Astrocyte (in vitro differentiated cells and primary cell): ENCODE data around the gene PTGFR. TPM values are rescaled to one million over a fixed set of nuclear protein-coding genes. Genes with fewer than 3 reads are reported as not detected.

Experiments used
- DNase-seq: peaks from one replicate; pipeline ENCODE4 v3.0.0-alpha.2; 2010; ENCODE audit warnings: low read depth
- FAIRE-seq: peaks from 2 replicates; lab custom pipeline; 2011; peaks lifted over from hg19 to GRCh38; lab: Jason Lieb, UNC
- H2AFZ ChIP-seq: 2 replicates; pipeline ENCODE4 v1.6.0; 2012; ENCODE audit warnings: low read depth, low read length, inconsistent platforms
- H3K27ac ChIP-seq: 2 replicates; pipeline ENCODE4 v1.5.1; 2011; ENCODE audit warnings: low read depth, low read length, inconsistent platforms
- H3K27me3 ChIP-seq: 2 replicates; pipeline ENCODE4 v1.6.0; 2011; ENCODE audit warnings: low read length, inconsistent platforms; ENCODE audit not compliant: insufficient read depth
- H3K36me3 ChIP-seq: 2 replicates; pipeline ENCODE4 v1.5.1; 2011; ENCODE audit warnings: low read length, inconsistent platforms; ENCODE audit not compliant: insufficient read depth
- H3K4me1 ChIP-seq: 2 replicates; pipeline ENCODE4 v1.5.1; 2011; ENCODE audit warnings: low read length, inconsistent platforms; ENCODE audit not compliant: insufficient read depth
- H3K4me2 ChIP-seq: 2 replicates; pipeline ENCODE4 v1.6.0; 2012; ENCODE audit warnings: low read length, inconsistent platforms
- H3K4me3 ChIP-seq: 2 replicates; pipeline ENCODE4 v1.5.1; 2011; ENCODE audit warnings: low read depth, mild to moderate bottlenecking, low read length, inconsistent platforms; ENCODE audit not compliant: insufficient read depth
- H3K79me2 ChIP-seq: 2 replicates; pipeline ENCODE4 v1.6.0; 2012; ENCODE audit warnings: mild to moderate bottlenecking, low read length, inconsistent platforms; ENCODE audit not compliant: insufficient read depth
- H3K9ac ChIP-seq: 2 replicates; pipeline ENCODE4 v1.6.0; 2012; ENCODE audit warnings: mild to moderate bottlenecking, low read length, inconsistent platforms
- H3K9me3 ChIP-seq: 2 replicates; pipeline ENCODE4 v1.5.1; 2012; ENCODE audit warnings: low read depth, mild to moderate bottlenecking, low read length, inconsistent platforms; ENCODE audit not compliant: insufficient read depth
- H4K20me1 ChIP-seq: 2 replicates; pipeline ENCODE4 v1.6.0; 2012; ENCODE audit warnings: low read length, inconsistent platforms; ENCODE audit not compliant: insufficient read depth
- H3K27ac Mint-ChIP-seq: one replicate; pipeline ENCODE4 v1.8.0; 2021; ENCODE audit warnings: mild to moderate bottlenecking, mixed read lengths; ENCODE audit not compliant: unreplicated experiment
- H3K27me3 Mint-ChIP-seq: one replicate; pipeline ENCODE4 v1.8.0; 2021; ENCODE audit warnings: low read depth, mixed read lengths; ENCODE audit not compliant: unreplicated experiment
- H3K36me3 Mint-ChIP-seq: one replicate; pipeline ENCODE4 v1.8.0; 2021; ENCODE audit warnings: low read depth, mixed read lengths; ENCODE audit not compliant: unreplicated experiment
- H3K4me1 Mint-ChIP-seq: one replicate; pipeline ENCODE4 v1.8.0; 2021; ENCODE audit warnings: low read depth, mixed read lengths; ENCODE audit not compliant: unreplicated experiment
- H3K4me3 Mint-ChIP-seq: one replicate; pipeline ENCODE4 v1.8.0; 2021; ENCODE audit warnings: mild to moderate bottlenecking, moderate library complexity, mixed read lengths; ENCODE audit not compliant: unreplicated experiment
- H3K9me3 Mint-ChIP-seq: one replicate; pipeline ENCODE4 v1.8.0; 2021; ENCODE audit warnings: mild to moderate bottlenecking, mixed read lengths; ENCODE audit not compliant: unreplicated experiment
- CTCF ChIP-seq: IDR thresholded peaks from 2 replicates; pipeline ENCODE4 v1.5.1; 2011; ENCODE audit warnings: low read depth, mild to moderate bottlenecking, inconsistent platforms, low read length, moderate library complexity; ENCODE audit not compliant: insufficient read depth
- EZH2 ChIP-seq: IDR thresholded peaks from 2 replicates; pipeline ENCODE4 v1.6.1; 2012; ENCODE audit warnings: mild to moderate bottlenecking, low read length, inconsistent platforms; ENCODE audit not compliant: insufficient read depth
- total RNA-seq: library from RNA; stranded (reverse); gene quantifications from 2 replicates; pipeline ENCODE4 v1.2.1, GENCODE V29; 2021

The PTGFR gene
- total RNA-seq, 1 donor from 2014 or later = 0.36 TPM

GRCh38 chr1:78527706-78528105, 36.9 kb downstream of the PTGFR start:
- FAIRE-seq = no peak
- Mint-ChIP-seq H3K27me3 (no peaks in the 10 kb centered on the region), H3K27ac (no peak overlapping the region), H3K4me3 (no peak overlapping the region), H3K4me1 (no peaks in the 10 kb centered on the region), H3K36me3 (no peaks in the 10 kb centered on the region), H3K9me3 (no peaks in the 10 kb centered on the region)
- DNase-seq = no peak
- Histone ChIP-seq H2AFZ (no peak overlapping the region), H3K27ac (no peak overlapping the region), H4K20me1 (no peaks in the 10 kb centered on the region), H3K36me3 (no peaks in the 10 kb centered on the region), H3K79me2 (no peaks in the 10 kb centered on the region), H3K4me1 (no peaks in the 10 kb centered on the region), H3K4me2 (no peak overlapping the region), H3K27me3 (no peaks in the 10 kb centered on the region), H3K9me3 (no peaks in the 10 kb centered on the region), H3K9ac (no peak overlapping the region), H3K4me3 (no peak overlapping the region)
- no peak for TF ChIP-seq EZH2
- no peak for TF ChIP-seq CTCF

GRCh38 chr1:78533527-78533926, 42.8 kb downstream of the PTGFR start:
- no peak overlapping the region for H3K4me3 Mint-ChIP-seq
- FAIRE-seq (no peak), DNase-seq (no peak)
- no peak for TF ChIP-seq EZH2
- TF ChIP-seq CTCF = no peak
- Histone ChIP-seq H4K20me1 (no peaks in the 10 kb centered on the region), H3K9ac (no peak overlapping the region), H3K4me2 (no peak overlapping the region), H3K9me3 (no peaks in the 10 kb centered on the region), H3K36me3 (no peaks in the 10 kb centered on the region), H3K79me2 (no peaks in the 10 kb centered on the region), H3K4me3 (no peak overlapping the region), H3K27me3 (no peaks in the 10 kb centered on the region), H3K4me1 (no peaks in the 10 kb centered on the region), H2AFZ (no peak overlapping the region), H3K27ac (no peak overlapping the region)
- peaks cover 4% of the 10 kb centered on the region for H3K4me1 Mint-ChIP-seq
- H3K36me3 Mint-ChIP-seq = no peaks in the 10 kb centered on the region
- H3K9me3 Mint-ChIP-seq = no peaks in the 10 kb centered on the region
- H3K27me3 Mint-ChIP-seq = no peaks in the 10 kb centered on the region
- no peak overlapping the region for H3K27ac Mint-ChIP-seq

- H3K27ac Mint-ChIP-seq = no peak overlapping the region
- no peak overlapping the region for H3K27ac ChIP-seq
- H3K4me2 ChIP-seq = no peak overlapping the region
- no peaks in the 10 kb centered on the region for H3K9me3 Mint-ChIP-seq
- H3K4me3 Mint-ChIP-seq = no peak overlapping the region
- peaks cover 4% of the 10 kb centered on the region for H3K4me1 Mint-ChIP-seq
- H3K36me3 Mint-ChIP-seq = no peaks in the 10 kb centered on the region
- TF ChIP-seq EZH2 = no peak
- no peak for TF ChIP-seq CTCF
- H3K27me3 ChIP-seq = no peaks in the 10 kb centered on the region
- H3K9me3 ChIP-seq = no peaks in the 10 kb centered on the region
- FAIRE-seq (no peak), DNase-seq (no peak)
- no peaks in the 10 kb centered on the region for H3K27me3 Mint-ChIP-seq
- no peaks in the 10 kb centered on the region for H3K4me1 ChIP-seq
- no peaks in the 10 kb centered on the region for H3K79me2 ChIP-seq
- no peaks in the 10 kb centered on the region for H4K20me1 ChIP-seq
- H2AFZ ChIP-seq = no peak overlapping the region
- no peaks in the 10 kb centered on the region for H3K36me3 ChIP-seq
- no peak overlapping the region for H3K9ac ChIP-seq
- H3K4me3 ChIP-seq = no peak overlapping the region
Observed at GRCh38 chr1:78535286-78535685, 44.5 kb downstream of the PTGFR start.
